Testis (tissue), 3 donors: ENCODE results near the gene GJA5. TPM values are rescaled to one million over a fixed set of nuclear protein-coding genes. Genes with fewer than 3 reads are reported as not detected.

Source experiments
- DNase-seq: peaks from one replicate; pipeline ENCODE4 v3.0.0-alpha.2; 2019
- H3K27ac ChIP-seq, 2 donors: fragments of 200-600 bp; sonication (generic); one replicate each; pipeline ENCODE4 v1.5.1; 2019
- H3K27me3 ChIP-seq: fragments of 200-600 bp; sonication (generic); one replicate; pipeline ENCODE4 v1.5.1; 2019
- H3K36me3 ChIP-seq: fragments of 200-600 bp; sonication (generic); one replicate; pipeline ENCODE4 v1.5.1; 2017; ENCODE audit warnings: low read depth; ENCODE audit errors: missing control alignments
- H3K4me1 ChIP-seq: fragments of 200-600 bp; sonication (generic); one replicate; pipeline ENCODE4 v1.5.1; 2019
- H3K4me3 ChIP-seq, 2 donors: fragments of 200-600 bp; sonication (generic); one replicate each; pipeline ENCODE4 v1.5.1; 2017 to 2019
- H3K9me3 ChIP-seq: fragments of 200-600 bp; sonication (generic); one replicate; pipeline ENCODE4 v1.5.1; 2017
- CTCF ChIP-seq, 3 experiments: fragments of 450-650 bp in 2 of 3; fragments of 200-600 bp in 1 of 3; sonication (generic) in 1 of 3; IDR thresholded peaks; one replicate each; pipeline ENCODE4 v1.5.1; 2016 to 2019; ENCODE audit warnings: antibody characterized with exemption in 3 of 3, mild to moderate bottlenecking in 2 of 3, moderate library complexity in 1 of 3
- POLR2A ChIP-seq: fragments of 450-650 bp; IDR thresholded peaks from one replicate; pipeline ENCODE4 v1.6.1; 2017; ENCODE audit warnings: antibody characterized with exemption, mild to moderate bottlenecking, moderate library complexity
- WGBS, 2 donors: methylation state at CpG; one replicate each; pipeline ENCODE4 v1.1.5; 2018; 5-methylcytosine and 5-hydroxymethylcytosine counted together
- intact Hi-C: fragments of 100-400 bp; cut with DNase I; formaldehyde crosslinking; loops from one replicate; pipeline ENCODE4 v1.15.1; 2023; ENCODE audit warnings: low total_unique reads
- polyA plus RNA-seq: library from polyadenylated mRNA; stranded (reverse); fragments of 350-450 nt; fragmentation: Illumina TruSeq; extraction: RNeasy Lipid Tissue Mini Kit (QIAGEN cat#74804); gene quantifications from one replicate; pipeline ENCODE4 v1.2.3, GENCODE V29; 2014; ENCODE audit warnings: low read depth, low replicate concordance; ENCODE audit not compliant: insufficient read depth
- total RNA-seq, 2 donors: library from RNA; depleted of rRNA; stranded (reverse); fragments of >200 nt; gene quantifications; one replicate each; pipeline ENCODE4 v1.2.3, GENCODE V29; 2016

GJA5 gene
- total and polyA plus RNA-seq, 3 donors from 2014 or later, result 1.2 to 5.6 (median 2.2) TPM

GRCh38 chr1:147769106-147769505 is 8.7 kb upstream of the GJA5 start:
- intact Hi-C loops, result no loop called here
- Histone ChIP-seq H3K36me3 (no peaks in the 10 kb centered on the region), H3K9me3 (no peaks in the 10 kb centered on the region), H3K27me3 (no peaks in the 10 kb centered on the region), H3K4me1 (no peaks in the 10 kb centered on the region), H3K27ac (no peak overlapping the region), H3K4me3 (no peak overlapping the region)
- no peak for DNase-seq
- 65 to 69% methylated on average over 5 of the region's 5 CpGs for WGBS, 2 donors
- TF ChIP-seq CTCF (IDR thresholded peaks at IDR 0.05) (no peak), POLR2A (no peak)

DNA sequence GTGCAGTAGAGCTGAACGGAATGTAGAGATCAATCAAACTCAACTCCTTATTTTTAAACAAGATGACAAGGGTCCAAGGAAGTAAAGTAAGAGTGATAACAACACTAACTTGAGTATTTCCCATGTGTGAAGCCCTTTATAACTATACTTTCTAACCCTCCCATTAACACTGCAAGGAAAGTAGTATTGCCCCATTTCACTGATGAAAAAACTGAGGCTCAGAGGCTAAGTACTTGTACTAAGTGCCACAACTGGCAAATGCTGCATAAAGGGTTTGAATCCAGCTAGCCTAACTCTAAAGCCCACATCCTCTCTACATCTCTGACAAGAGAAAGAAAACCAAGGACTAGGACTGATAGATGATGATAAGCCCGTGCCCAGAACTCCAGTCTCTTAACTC is 8.2 kb upstream of the GJA5 start:
- Histone ChIP-seq H3K9me3 (no peaks in the 10 kb centered on the region), H3K27ac (no peak overlapping the region)

DNA sequence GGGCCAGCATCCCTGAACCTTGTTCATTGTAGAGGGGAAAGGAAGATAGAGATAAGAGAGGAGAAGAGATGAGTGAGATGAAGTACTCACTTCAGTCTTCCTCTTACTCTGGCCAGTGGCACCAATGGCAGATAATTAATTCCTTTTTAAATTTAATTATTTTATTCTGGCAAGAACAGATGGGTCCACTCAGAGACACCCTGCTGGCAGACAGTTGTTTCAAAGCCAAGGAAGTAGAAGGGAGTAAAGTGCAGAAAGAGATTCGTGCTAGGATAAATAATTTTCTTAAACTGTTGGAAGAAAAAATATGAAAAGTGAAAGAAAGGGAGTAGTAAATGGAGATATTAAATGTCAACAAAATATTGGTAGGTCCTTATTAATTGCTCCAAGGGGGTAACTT is 7.7 kb upstream of the GJA5 start:
- Histone ChIP-seq H3K9me3 (no peaks in the 10 kb centered on the region), H3K4me1 (no peaks in the 10 kb centered on the region), H3K36me3 (no peaks in the 10 kb centered on the region), H3K27me3 (no peaks in the 10 kb centered on the region), H3K27ac (no peak overlapping the region), H3K4me3 (no peak overlapping the region)
- intact Hi-C loops, result no loop called here
- 69 to 72% methylated on average over 1 of the region's 1 CpG for WGBS, 2 donors
- no peak for DNase-seq
- TF ChIP-seq CTCF (IDR thresholded peaks at IDR 0.05) (no peak), POLR2A (no peak)

More for the DNA sequence above, 8.2 kb upstream of the GJA5 start:
- Histone ChIP-seq H3K4me3 (no peak overlapping the region), H3K27me3 (no peaks in the 10 kb centered on the region), H3K4me1 (no peaks in the 10 kb centered on the region), H3K36me3 (no peaks in the 10 kb centered on the region)
- 89 to 92% methylated on average over 2 of the region's 2 CpGs for WGBS, 2 donors
- no peak for DNase-seq
- intact Hi-C loops, result no loop called here
- TF ChIP-seq POLR2A (no peak), CTCF (IDR thresholded peaks at IDR 0.05) (no peak)

- Histone ChIP-seq H3K27me3 (no peaks in the 10 kb centered on the region), H3K36me3 (no peaks in the 10 kb centered on the region), H3K9me3 (no peaks in the 10 kb centered on the region), H3K4me3 (no peak overlapping the region), H3K27ac (no peak overlapping the region), H3K4me1 (no peaks in the 10 kb centered on the region)
- DNase-seq, result no peak
- intact Hi-C loops, result no loop called here
- TF ChIP-seq POLR2A, result no peak
- no peak for TF ChIP-seq CTCF (IDR thresholded peaks at IDR 0.05)
- WGBS, 2 donors, result 18 to 41% methylated on average over 3 of the region's 3 CpGs
Measured at GRCh38 chr1:147762233-147763024, 2.0 kb upstream of the GJA5 start.
